GM12891 (cell line): ENCODE data around the gene SGSM1.

Experiments used
- POLR2A ChIP-seq: IDR thresholded peaks from 2 replicates; pipeline ENCODE4 v1.6.1; 2011; ENCODE audit warnings: low read depth, low read length, control low read depth
- POLR2AphosphoS5 ChIP-seq: IDR thresholded peaks from 2 replicates; pipeline ENCODE4 v1.6.1; 2011; ENCODE audit warnings: low read depth, low read length, control low read depth
- TAF1 ChIP-seq: IDR thresholded peaks from 2 replicates; pipeline ENCODE4 v1.6.1; 2011; ENCODE audit warnings: low read depth, low read length, control low read depth

GRCh38 chr22:24845041-24845898 lies 39.3 kb downstream of the SGSM1 start:
- no peak for TF ChIP-seq POLR2A
- no peak for TF ChIP-seq POLR2AphosphoS5
- no peak for TF ChIP-seq TAF1
